ENCODE data around the gene NR1H3.

NR1H3 gene

DNA sequence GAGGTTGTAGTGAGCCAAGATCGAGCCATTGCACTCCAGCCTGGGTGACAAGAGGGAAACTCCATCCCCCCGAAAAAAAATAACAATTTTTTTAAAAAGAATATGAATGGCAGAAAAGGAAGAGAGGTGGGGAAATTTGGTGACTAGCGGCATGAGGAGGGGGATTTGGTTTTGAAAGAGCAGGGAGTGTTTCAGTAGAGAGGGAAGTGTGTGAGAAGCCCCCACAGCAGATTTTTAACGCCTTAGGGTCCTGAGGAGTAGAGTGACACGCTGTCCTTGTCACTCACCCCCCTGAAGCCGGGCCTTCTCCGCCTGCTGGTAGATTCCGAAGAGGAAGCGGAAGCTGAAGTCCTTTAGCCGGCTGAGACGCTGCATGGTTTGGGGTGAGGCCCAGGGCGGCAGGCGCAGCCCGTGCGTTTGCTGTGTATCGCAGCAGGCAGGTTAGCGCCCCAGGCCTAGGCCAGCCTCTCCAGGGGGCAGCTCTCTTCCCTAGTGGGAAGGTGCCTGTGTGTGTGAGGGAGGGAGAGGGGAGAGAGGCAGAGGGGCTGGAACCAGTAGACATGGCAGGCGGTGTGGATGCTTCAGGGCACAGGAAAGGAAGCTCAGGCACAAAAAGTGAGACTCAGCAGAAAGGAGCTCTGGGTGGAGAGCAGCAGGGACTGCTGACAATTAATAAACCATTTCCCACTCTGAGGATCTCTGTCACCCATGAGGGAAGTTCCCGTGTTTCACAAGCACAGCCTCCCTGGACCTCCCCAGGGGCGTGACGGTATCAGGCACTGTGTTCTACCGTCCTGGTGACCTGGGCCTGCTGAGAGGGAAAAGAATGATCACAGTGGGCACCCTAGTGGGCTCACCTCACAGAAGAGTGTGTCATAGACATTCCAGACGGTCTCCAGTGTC lies 13.1 kb upstream of the NR1H3 start:
- DNase-seq: no peak

DNA sequence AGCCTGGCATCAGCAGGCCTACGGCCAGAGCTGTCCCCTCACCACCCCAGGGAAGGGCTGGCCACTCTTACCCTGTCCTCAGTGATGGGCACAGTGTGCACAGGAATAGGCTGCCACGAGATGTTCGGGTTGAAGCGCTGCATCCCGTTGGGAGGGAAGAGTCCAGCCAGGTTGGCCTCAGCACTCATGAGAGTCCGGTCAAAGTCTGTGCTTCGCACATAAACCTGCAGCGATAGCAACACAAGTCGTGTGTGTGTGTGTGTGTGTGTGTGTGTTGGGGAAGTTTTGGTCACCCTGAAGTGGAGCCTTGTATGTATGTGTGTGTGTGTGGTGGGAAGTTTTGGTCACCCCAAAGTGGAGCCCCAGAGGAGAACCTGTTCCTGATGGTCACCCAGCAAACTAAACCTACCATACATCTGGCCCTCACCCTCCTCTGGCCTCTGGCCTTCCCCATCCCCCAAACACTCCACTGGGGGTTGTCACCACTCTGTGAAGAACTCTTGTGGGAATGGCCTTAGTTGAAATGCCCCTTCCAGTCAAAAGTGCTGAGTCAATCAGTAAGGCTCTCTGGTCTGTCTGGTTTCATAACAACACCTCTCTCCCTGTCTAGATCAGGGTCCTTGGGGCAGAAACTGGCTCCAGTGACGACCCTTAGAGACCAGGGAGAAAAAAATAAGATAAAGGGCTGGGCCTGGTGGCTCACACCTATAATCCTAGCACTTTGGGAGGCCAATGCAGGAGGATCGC lies 12.0 kb upstream of the NR1H3 start:
- DNase-seq: no peak

- no peak for DNase-seq
Measured at GRCh38 chr11:47247502-47247901, 10.3 kb upstream of the NR1H3 start.

GRCh38 chr11:47248304-47248663 lies 9.5 kb upstream of the NR1H3 start:
- no peak for DNase-seq

GRCh38 chr11:47248664-47249377 lies 9.0 kb upstream of the NR1H3 start, which contains the start of gene ACP2:
TSS of gene ACP2 (minus strand) at chr11:47248814. CDS start at chr11:47248789, 25 bp downstream.
- peak; percentile 24 for DNase-seq

- no peak for DNase-seq
Measured at GRCh38 chr11:47249378-47249715, 8.4 kb upstream of the NR1H3 start.

DNA sequence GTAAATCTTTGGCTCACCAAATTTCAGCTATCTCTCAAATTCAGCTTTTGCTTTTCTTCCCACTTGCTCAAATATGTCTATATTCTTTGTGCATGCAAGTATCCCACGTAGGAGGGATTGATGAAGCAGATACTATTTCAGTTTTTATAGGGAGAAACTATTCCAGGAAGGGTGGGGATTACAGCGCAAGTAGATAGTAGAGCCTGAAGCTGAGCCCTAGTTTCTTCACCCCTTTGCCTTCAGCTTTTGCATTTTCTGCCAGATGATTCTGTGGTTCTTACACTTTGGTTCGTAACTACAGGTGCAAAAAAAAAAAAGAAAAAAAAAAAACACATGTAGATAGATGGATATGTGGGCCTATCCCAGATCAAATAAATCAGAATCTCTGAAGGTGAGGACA lies 6.0 kb upstream of the NR1H3 start:
- no peak for DNase-seq

GRCh38 chr11:47253660-47254059 lies 4.1 kb upstream of the NR1H3 start:
- no peak for DNase-seq

GRCh38 chr11:47254386-47254785 lies 3.4 kb upstream of the NR1H3 start:
- no peak for DNase-seq

GRCh38 chr11:47256374-47256773 lies 1.4 kb upstream of the NR1H3 start:
- no peak for DNase-seq

DNA sequence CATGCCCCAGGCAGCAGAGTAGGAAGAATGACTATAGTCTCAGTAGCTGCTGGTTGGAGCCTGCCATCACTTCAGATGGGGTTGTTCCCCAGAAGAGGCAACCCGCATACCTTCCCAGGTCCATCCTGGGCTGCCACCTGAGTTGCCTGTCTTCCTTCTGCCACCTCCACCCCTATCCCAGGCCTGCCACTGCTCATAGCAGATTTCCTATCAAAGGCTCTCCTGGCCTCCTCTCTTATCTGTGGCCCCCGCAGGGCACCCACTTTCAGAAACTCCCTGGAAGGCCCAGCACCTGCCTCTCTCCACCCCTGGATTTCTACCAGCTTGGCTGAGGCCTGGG lies 649 bp upstream of the NR1H3 start:
- DNase-seq: no peak

DNA sequence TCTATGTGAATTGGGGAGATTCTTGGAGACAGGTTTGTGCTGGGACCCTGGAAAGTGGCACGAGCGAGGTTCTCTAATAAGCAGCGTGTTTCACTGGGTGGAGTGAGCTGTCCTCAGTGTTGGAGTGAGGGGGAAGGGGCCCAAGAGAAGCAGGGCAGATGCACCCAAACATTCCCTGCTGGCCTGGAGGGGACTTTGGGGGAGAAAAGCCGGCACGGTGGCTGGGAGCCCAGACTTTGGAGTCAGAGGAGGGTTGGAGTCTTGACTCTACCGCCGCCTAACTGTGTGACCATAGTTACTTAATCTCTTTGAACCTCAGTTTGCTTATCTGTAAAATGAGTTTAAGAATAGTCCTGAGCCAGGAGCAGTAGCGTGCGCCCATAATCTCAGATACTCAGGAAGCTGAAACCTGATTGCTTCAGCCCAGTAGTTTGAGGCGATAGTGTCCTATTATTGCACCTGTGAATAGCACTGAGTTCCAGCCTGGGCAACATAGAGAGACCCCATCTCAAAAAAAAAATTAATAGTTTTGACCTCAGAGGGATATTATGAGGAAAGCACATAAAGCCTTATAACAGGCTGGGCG lies 614 bp downstream of the NR1H3 start:
- no peak for DNase-seq

DNA sequence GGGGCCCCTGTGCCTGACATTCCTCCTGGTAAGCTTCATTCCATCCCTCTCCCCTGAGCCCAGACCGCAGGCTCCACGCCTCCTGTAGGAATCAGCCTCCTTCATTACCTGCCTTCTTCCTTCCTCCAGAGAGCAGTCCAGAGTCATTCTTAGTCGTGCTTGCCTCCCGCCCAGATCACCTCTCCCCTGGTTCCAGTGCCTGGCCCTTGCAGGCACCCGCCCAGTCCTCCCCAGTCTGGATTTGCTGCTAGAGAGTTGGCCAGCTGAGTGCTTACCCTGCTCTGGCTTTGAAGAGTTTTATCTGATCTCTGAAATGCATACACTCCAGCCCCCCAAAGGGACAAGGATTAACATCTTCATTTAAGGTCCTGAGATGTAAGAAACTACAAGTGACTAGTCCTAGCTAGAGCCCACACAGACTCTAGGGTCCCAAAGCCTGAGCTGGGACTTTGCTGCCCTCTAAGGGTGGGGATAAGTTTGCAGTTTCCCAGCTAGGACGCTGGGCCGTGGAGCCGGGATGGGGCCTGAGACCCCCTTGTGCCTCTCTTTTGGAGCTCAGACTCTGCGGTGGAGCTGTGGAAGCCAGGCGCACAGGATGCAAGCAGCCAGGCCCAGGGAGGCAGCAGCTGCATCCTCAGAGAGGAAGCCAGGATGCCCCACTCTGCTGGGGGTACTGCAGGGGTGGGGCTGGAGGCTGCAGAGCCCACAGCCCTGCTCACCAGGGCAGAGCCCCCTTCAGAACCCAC lies 1.6 kb downstream of the NR1H3 start:
- no peak for DNase-seq

DNA sequence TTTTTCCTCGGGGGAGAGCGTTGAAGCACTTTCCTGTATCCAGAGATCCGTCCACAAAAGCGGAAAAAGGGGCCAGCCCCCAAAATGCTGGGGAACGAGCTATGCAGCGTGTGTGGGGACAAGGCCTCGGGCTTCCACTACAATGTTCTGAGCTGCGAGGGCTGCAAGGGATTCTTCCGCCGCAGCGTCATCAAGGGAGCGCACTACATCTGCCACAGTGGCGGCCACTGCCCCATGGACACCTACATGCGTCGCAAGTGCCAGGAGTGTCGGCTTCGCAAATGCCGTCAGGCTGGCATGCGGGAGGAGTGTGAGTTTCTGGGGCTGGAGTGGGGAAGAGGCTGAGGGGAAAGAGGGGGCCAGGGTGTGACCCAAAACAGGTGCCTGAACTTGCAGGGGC lies 2.6 kb downstream of the NR1H3 start:
- DNase-seq: no peak

DNA sequence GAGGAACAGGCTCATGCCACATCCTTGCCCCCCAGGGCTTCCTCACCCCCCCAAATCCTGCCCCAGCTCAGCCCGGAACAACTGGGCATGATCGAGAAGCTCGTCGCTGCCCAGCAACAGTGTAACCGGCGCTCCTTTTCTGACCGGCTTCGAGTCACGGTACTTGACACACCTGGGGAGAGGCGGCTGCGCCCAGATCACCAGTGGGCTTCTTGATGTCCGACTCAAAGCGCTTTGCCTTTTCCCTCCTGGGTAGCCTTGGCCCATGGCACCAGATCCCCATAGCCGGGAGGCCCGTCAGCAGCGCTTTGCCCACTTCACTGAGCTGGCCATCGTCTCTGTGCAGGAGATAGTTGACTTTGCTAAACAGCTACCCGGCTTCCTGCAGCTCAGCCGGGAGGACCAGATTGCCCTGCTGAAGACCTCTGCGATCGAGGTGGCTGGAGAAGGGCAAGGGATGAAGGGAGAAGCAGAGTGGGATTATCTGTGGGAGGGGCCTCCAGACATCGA lies 3.5 kb downstream of the NR1H3 start:
- DNase-seq: no peak

GRCh38 chr11:47264119-47264518 lies 6.3 kb downstream of the NR1H3 start:
- DNase-seq: no peak

- no peak for DNase-seq
Measured at GRCh38 chr11:47264521-47264920, 6.7 kb downstream of the NR1H3 start.

GRCh38 chr11:47267876-47268275 lies 10.1 kb downstream of the NR1H3 start:
- DNase-seq: no peak

DNA sequence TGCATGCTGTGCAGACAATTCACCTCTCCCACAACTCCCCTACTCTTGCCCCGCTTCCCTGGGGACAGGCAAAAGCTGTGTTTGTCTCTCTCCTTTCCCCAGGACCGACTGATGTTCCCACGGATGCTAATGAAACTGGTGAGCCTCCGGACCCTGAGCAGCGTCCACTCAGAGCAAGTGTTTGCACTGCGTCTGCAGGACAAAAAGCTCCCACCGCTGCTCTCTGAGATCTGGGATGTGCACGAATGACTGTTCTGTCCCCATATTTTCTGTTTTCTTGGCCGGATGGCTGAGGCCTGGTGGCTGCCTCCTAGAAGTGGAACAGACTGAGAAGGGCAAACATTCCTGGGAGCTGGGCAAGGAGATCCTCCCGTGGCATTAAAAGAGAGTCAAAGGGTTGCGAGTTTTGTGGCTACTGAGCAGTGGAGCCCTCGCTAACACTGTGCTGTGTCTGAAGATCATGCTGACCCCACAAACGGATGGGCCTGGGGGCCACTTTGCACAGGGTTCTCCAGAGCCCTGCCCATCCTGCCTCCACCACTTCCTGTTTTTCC lies 10.7 kb downstream of the NR1H3 start:
- DNase-seq: no peak

GRCh38 chr11:47269002-47269828 lies 11.4 kb downstream of the NR1H3 start:
- peak; percentile 54 for DNase-seq

GRCh38 chr11:47269829-47270305 lies 12.1 kb downstream of the NR1H3 start, which contains the start of gene MADD:
TSS of gene MADD (plus strand) at chr11:47270133.
- peak; percentile 46 for DNase-seq
